ENCODE measurements around the gene GPLD1.

- TF ChIP-seq CTCF (IDR thresholded peaks at IDR 0.05) = no peak
- no peak for TF ChIP-seq POLR2A (IDR thresholded peaks at IDR 0.05)
Observed at GRCh38 chr6:24428615-24429014, 60.8 kb downstream of the GPLD1 start.
